ENCODE data around the gene CNPPD1.

CNPPD1 gene

GRCh38 chr2:219214786-219215185 is 38.1 kb upstream of the CNPPD1 start:
- TF ChIP-seq CTCF (IDR thresholded peaks at IDR 0.05; ENCODE audit: low read depth, low read length, missing control alignments) = no peak
- in situ Hi-C loops (cut with HindIII; ENCODE audit: low pct_ligation_motif_present, low sequenced_read_pairs) = no loop called here
- Histone ChIP-seq H3K4me3 (ENCODE audit: low read depth, low read length) (no peak overlapping the region), H3K27me3 (replicated peaks) (no peaks in the 10 kb centered on the region), H3K27ac (no peak overlapping the region), H3K36me3 (replicated peaks) (peaks cover 2% of the 10 kb centered on the region)
- no peak for DNase-seq

- no peak overlapping the region for H3K27ac ChIP-seq
- H3K27me3 ChIP-seq (replicated peaks) = no peaks in the 10 kb centered on the region
- no peak for DNase-seq
- H3K36me3 ChIP-seq (replicated peaks) = peaks cover 2% of the 10 kb centered on the region
- TF ChIP-seq CTCF (IDR thresholded peaks at IDR 0.05; ENCODE audit: low read depth, low read length, missing control alignments) = no peak
- no peak overlapping the region for H3K4me3 ChIP-seq (ENCODE audit: low read depth, low read length)
- in situ Hi-C loops (cut with HindIII; ENCODE audit: low pct_ligation_motif_present, low sequenced_read_pairs) = no loop called here
These were observed 37.4 kb upstream of the CNPPD1 start for GRCh38 chr2:219214141-219214540.

- no peak for DNase-seq
- H3K4me3 ChIP-seq (ENCODE audit: low read depth, low read length) = no peak overlapping the region
- no peak overlapping the region for H3K27ac ChIP-seq
- peaks cover 6% of the 10 kb centered on the region for H3K36me3 ChIP-seq (replicated peaks)
- in situ Hi-C loops (cut with HindIII; ENCODE audit: low pct_ligation_motif_present, low sequenced_read_pairs) = no loop called here
- H3K27me3 ChIP-seq (replicated peaks) = no peaks in the 10 kb centered on the region
- TF ChIP-seq CTCF (IDR thresholded peaks at IDR 0.05; ENCODE audit: low read depth, low read length, missing control alignments) = no peak
These were observed 36.9 kb upstream of the CNPPD1 start for GRCh38 chr2:219213486-219214071.

GRCh38 chr2:219213026-219213415 is 36.3 kb upstream of the CNPPD1 start:
- Histone ChIP-seq H3K27me3 (replicated peaks) (no peaks in the 10 kb centered on the region), H3K36me3 (replicated peaks) (peaks cover 9% of the 10 kb centered on the region), H3K4me3 (ENCODE audit: low read depth, low read length) (no peak overlapping the region), H3K27ac (no peak overlapping the region)
- TF ChIP-seq CTCF (IDR thresholded peaks at IDR 0.05; ENCODE audit: low read depth, low read length, missing control alignments) = no peak
- DNase-seq = no peak
- in situ Hi-C loops (cut with HindIII; ENCODE audit: low pct_ligation_motif_present, low sequenced_read_pairs) = no loop called here

GRCh38 chr2:219210886-219211362 is 34.2 kb upstream of the CNPPD1 start:
- peaks cover 9% of the 10 kb centered on the region for H3K36me3 ChIP-seq (replicated peaks)

More at GRCh38 chr2:219210886-219211362, 34.2 kb upstream of the CNPPD1 start:
- no peaks in the 10 kb centered on the region for H3K27me3 ChIP-seq (replicated peaks)
- no peak for TF ChIP-seq CTCF (IDR thresholded peaks at IDR 0.05; ENCODE audit: low read depth, low read length, missing control alignments)
- in situ Hi-C loops (cut with HindIII; ENCODE audit: low pct_ligation_motif_present, low sequenced_read_pairs) = no loop called here
- H3K4me3 ChIP-seq (ENCODE audit: low read depth, low read length) = no peak overlapping the region
- no peak for DNase-seq
- H3K27ac ChIP-seq = no peak overlapping the region

All from brain microvascular endothelial cell (primary cell).